DMS53 treated with DMSO at 0.1 percent for 48 hours (cell line): ENCODE measurements around the gene IL1R1.
A peak's percentile ranks its signal among the peaks of the same experiment; 100 is the strongest.
"Not testable (repeated sequence)": the region's sequence is repeated elsewhere in the genome, so short reads cannot be mapped to it uniquely, and the experiment has no call there.

Experiments
- DNase-seq: peaks from one replicate; lab custom pipeline; 2025; ENCODE audit not compliant: unreplicated experiment; lab: John Stamatoyannopoulos, UW

The IL1R1 gene

GRCh38 chr2:102110596-102111334 lies 31.8 kb upstream of the IL1R1 start:
- DNase-seq: no peak

- no peak for DNase-seq
Observed at GRCh38 chr2:102111823-102112222, 30.7 kb upstream of the IL1R1 start.

DNA sequence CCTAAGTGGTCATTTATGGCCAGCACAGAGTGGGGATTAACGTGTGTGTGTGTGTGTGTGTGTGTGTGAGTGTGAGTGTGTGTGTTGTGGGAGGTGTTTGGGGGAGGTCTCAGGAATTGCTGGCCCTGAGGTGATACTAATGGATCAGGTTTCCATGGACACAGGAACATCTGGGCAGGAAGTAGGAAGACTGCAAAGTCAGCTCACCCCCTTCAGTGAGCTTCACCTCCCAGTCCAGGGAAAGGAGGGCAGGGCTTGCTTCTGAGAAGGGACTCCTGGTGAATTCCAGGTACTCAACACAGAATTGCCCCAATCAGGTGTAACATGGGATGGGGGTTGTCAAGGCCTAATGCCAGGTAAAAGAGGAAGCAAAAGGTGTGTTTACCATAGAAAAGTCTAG lies 30.3 kb upstream of the IL1R1 start:
- no peak for DNase-seq

- DNase-seq: no peak
Observed at GRCh38 chr2:102112692-102113665, 29.6 kb upstream of the IL1R1 start.

- DNase-seq: no peak
Observed at GRCh38 chr2:102114290-102114721, 28.2 kb upstream of the IL1R1 start.

DNA sequence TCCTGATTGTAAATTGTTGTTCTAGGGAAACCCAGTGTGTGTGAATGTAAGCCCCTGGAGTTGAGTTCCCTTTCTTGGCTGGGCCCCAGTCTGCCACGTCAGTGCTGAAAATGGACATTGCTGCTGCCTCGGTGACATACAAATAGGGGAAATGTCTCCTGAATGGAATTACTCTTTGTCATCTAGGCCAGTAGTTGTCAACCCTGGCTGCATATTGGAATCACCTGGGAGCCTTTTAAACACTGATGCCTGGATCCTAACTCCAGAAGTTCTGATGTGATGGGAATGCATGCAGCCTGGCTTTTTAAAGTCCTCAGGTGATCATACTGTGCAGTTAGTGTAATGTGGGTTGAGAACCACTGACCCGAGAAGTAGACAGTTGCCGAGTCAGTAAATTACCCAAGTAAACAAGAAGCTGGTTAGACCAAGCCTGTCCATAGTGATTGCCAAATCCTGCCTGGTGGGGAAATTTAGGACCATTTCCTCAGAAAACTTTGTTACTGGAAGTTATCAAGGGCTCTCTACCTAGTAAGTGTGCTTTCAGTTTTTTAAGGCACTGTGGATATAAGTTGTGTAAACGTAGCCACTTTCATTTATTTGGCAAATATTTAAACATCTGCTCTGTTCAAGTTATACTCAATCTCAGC lies 27.6 kb upstream of the IL1R1 start:
- no peak for DNase-seq

DNA sequence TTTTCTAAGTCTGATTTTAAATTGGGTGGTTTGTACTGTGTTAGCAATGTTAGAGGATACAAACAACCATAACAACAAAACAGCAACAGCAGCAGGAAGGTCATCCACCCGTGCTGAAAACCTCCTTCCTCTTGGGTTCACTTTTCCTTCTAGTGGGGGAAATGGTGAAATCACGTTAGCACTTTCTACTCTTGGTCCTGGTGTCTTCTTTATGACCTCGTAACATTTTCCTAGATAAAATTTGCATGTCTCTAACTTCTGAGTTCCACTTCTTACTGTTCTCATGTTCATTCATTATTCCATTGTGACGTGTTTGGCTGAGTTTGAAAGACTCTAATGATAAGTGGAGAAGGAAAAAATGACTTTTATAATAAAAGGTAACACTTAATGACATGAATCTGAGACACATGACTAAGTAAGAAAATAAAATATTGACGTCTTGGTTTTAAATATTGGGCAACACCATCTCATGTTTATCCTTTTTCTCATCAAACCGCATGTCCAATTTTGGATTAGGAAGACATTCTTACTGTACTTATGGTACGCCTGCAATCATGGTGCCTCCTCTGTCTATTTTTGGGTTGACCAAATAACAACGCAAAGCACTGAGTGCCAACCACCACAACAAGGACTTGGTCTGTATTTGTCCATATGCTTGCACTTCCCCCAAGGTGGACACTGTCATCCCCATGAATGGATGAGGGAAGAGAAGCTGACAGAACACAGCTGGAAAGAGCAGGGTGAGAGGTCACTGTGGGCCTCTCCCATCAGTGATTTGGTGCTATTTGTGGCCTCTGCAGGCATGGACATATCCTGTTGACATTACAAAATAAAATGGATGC lies 25.7 kb upstream of the IL1R1 start:
- DNase-seq: no peak

DNA sequence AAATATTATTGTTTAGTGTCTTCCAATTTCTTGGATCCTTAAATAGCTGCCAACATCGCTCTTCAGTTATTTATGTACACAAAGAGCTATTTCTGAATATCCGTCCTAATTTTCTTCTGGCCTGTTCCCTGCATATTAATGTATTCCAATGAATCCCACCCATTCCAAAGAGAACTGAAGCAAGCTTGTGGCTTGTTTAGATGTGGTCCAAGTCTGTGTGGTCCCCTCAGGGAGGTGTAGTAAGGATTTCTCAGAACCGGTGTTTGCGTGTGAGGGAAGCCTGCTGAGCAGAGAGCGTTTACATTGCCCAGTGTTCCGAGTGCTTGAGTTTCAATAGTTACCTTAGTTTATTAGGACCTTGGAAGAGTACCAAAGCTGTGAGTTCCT lies 25.1 kb upstream of the IL1R1 start:
- peak; percentile 10 for DNase-seq

GRCh38 chr2:102119255-102119654 lies 23.3 kb upstream of the IL1R1 start:
- DNase-seq: no peak

GRCh38 chr2:102120261-102120660 lies 22.3 kb upstream of the IL1R1 start:
- no peak for DNase-seq

DNA sequence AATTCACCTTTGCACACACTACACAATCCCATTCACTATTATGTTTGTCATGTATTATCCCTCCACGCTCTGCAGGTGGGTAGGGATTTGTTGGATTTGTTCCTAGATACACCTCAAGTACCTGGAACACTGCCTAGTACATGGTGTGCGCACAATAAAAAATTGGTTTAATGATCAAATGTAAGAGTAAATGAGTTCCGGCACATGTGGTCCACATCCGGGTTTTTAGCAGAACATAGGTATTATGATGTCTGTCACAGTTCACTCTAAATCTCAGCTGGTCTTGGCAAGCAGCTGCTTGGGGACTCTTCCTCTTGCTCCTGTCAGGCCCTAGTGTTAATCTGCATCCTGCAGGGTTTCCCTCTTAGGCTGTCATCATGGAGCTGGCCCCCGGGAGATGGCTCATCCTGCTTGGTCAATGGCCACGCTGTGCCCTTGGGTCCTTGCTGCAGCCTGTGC lies 21.8 kb upstream of the IL1R1 start:
- no peak for DNase-seq

- no peak for DNase-seq
Observed at GRCh38 chr2:102122115-102122514, 20.4 kb upstream of the IL1R1 start.

DNA sequence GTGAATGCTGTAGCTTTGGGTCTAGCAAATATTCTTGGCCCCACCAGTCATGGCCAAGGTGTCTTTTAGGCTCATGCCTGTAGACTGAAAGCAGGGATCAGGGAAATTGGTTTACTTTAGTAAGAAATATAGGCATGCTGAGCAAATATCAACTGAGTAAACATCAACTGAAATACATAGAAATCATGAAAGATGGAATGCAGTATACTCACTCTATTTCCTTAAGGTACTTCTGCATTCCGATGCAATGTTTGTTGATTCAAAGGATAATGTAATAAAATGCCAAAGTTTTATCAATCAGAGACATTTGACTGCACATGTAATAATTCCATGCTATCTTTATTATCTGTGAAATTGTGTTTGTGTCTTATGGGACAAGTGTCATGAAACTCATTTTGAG lies 19.6 kb upstream of the IL1R1 start:
- DNase-seq: no peak

- DNase-seq: not testable (repeated sequence)
Observed at GRCh38 chr2:102124421-102124820, 18.1 kb upstream of the IL1R1 start.

GRCh38 chr2:102126169-102126568 lies 16.4 kb upstream of the IL1R1 start:
- DNase-seq: no peak

DNA sequence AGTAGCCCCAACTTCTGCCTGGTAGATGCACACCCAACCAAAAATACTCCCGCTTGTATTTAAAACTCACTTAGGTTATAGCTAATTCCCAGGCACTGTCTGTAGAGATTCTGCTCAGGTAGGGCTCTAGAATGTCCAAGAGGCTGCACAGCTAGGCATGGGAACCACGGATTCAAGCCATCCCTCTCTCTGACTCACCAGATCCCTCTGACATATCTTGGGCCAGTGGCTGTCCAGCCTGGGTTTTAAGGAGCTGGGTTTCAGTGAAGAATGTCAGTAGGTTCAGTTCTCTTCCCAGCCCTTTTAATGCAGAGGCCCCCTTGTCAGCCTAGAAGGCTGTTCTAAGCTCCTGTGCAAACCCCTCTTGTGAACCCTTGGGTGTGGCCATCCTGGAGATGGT lies 15.9 kb upstream of the IL1R1 start:
- no peak for DNase-seq

GRCh38 chr2:102129082-102129481 lies 13.5 kb upstream of the IL1R1 start:
- DNase-seq: no peak

DNA sequence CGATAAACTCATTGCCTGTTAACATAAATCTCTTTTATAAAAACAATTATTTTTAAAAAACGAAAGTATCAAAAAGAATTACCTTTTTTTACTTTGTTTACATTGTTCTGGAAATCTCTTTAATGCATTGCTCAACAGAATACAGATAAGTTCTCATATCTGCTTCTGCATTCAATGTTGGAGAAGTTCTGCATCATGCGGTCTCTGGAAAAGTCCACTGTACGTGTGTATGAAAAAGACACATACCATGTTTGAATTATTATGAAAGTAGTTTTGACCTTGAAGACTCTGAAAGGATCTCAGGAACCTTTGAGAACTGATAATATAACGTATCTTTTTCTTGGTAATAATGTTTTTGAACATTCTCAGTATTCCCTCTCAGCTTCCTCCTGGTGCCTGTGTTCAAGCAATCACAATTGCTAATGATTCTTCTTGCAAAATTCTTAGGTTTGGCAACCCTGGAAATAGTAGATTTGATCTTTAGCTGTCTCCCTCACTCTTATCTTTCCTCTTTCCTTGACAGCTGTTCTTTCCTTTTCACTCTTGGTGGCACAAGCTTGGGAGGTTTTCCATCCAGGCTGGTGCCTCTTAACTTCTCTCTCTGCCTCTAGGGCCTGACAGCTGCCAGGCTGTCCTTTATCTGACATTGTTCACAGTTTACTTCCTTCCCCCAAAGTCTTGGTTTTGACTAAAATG lies 12.4 kb upstream of the IL1R1 start:
- DNase-seq: no peak

GRCh38 chr2:102130647-102130991 lies 11.9 kb upstream of the IL1R1 start:
- DNase-seq: no peak

- DNase-seq: no peak
Observed at GRCh38 chr2:102131564-102131963, 11.0 kb upstream of the IL1R1 start.
